ENCODE measurements around the gene ADAMTS1.

ADAMTS1 gene

GRCh38 chr21:26845066-26845758 is at the start of gene ADAMTS1:
Gene ADAMTS1, minus strand, starts transcription at chr21:26845409. Its CDS starts 455 bp downstream, at chr21:26844954.
- peak within 1 kb of the TSS; percentile 98 for H3K4me3 ChIP-seq (ENCODE audit: low read depth, low read length)
- ChIA-PET POLR2A (interaction anchor here (0.5 to 2.7 kb wide), 15 partner anchors 10 to 1900 kb away, joined by 3 to 13 read pairs (median 4); no protein-coding TSS in a partner anchor), CTCF (interaction anchor here (0.7 to 6.9 kb wide), 17 partner anchors 12 to 1898 kb away, joined by 3 to 106 read pairs (median 5); no protein-coding TSS in a partner anchor)
- peak; percentile 43 for TF ChIP-seq CTCF (IDR thresholded peaks at IDR 0.05; ENCODE audit: insufficient read depth, low read length, missing control alignments)
- DNase-seq (ENCODE audit: low read depth, low spot score), result no peak

- ChIA-PET POLR2A (no interaction called here), CTCF (no interaction called here)
- H3K4me3 ChIP-seq (ENCODE audit: low read depth, low read length), result no peak overlapping the region
- DNase-seq (ENCODE audit: low read depth, low spot score), result no peak
- TF ChIP-seq CTCF (IDR thresholded peaks at IDR 0.05; ENCODE audit: insufficient read depth, low read length, missing control alignments), result no peak
Measured at GRCh38 chr21:26892151-26892550, 46.9 kb upstream of the ADAMTS1 start.

- POLR2A ChIA-PET, result no interaction called here
- CTCF ChIA-PET, result interaction anchor here (1.3 to 2.4 kb wide), 2 partner anchors 27 to 324 kb away, joined by 4 to 8 read pairs; no protein-coding TSS in a partner anchor
- no peak for TF ChIP-seq CTCF (IDR thresholded peaks at IDR 0.05; ENCODE audit: insufficient read depth, low read length, missing control alignments)
- no peak overlapping the region for H3K4me3 ChIP-seq (ENCODE audit: low read depth, low read length)
- no peak for DNase-seq (ENCODE audit: low read depth, low spot score)
Measured at GRCh38 chr21:26888931-26889330, 43.7 kb upstream of the ADAMTS1 start.

GRCh38 chr21:26888256-26888655 is 43.0 kb upstream of the ADAMTS1 start:
- TF ChIP-seq CTCF (IDR thresholded peaks at IDR 0.05; ENCODE audit: insufficient read depth, low read length, missing control alignments), result no peak
- no peak overlapping the region for H3K4me3 ChIP-seq (ENCODE audit: low read depth, low read length)
- POLR2A ChIA-PET, result no interaction called here
- no peak for DNase-seq (ENCODE audit: low read depth, low spot score)
- CTCF ChIA-PET, result interaction anchor here (2.4 kb wide), 1 partner anchor 325 kb away, joined by 8 read pairs; no protein-coding TSS in a partner anchor

GRCh38 chr21:26887251-26887650 is 42.0 kb upstream of the ADAMTS1 start:
- H3K4me3 ChIP-seq (ENCODE audit: low read depth, low read length), result no peak overlapping the region
- ChIA-PET POLR2A (no interaction called here), CTCF (interaction anchor here (1.6 to 1.9 kb wide), 3 partner anchors 37 to 678 kb away, joined by 4 to 5 read pairs (median 4); no protein-coding TSS in a partner anchor)
- TF ChIP-seq CTCF (IDR thresholded peaks at IDR 0.05; ENCODE audit: insufficient read depth, low read length, missing control alignments), result no peak
- no peak for DNase-seq (ENCODE audit: low read depth, low spot score)

GRCh38 chr21:26884436-26884835 is 39.2 kb upstream of the ADAMTS1 start:
- no peak for TF ChIP-seq CTCF (IDR thresholded peaks at IDR 0.05; ENCODE audit: insufficient read depth, low read length, missing control alignments)
- CTCF ChIA-PET, result interaction anchor here (1.4 to 4.4 kb wide), 3 partner anchors 11 to 919 kb away, joined by 4 to 21 read pairs (median 7); no protein-coding TSS in a partner anchor
- no peak for DNase-seq (ENCODE audit: low read depth, low spot score)
- POLR2A ChIA-PET, result no interaction called here
- no peak overlapping the region for H3K4me3 ChIP-seq (ENCODE audit: low read depth, low read length)
